NCI-H1417 (cell line): ENCODE data around the gene ARHGEF12.
A peak's percentile ranks its signal among the peaks of the same experiment; 100 is the strongest.

Experiments used
- DNase-seq, 3 experiments: peaks; one replicate each; lab custom pipeline; 2025; lab: John Stamatoyannopoulos, UW

Gene ARHGEF12

GRCh38 chr11:120424185-120424969 lies 88.2 kb downstream of the ARHGEF12 start:
- DNase-seq: no peak

DNA sequence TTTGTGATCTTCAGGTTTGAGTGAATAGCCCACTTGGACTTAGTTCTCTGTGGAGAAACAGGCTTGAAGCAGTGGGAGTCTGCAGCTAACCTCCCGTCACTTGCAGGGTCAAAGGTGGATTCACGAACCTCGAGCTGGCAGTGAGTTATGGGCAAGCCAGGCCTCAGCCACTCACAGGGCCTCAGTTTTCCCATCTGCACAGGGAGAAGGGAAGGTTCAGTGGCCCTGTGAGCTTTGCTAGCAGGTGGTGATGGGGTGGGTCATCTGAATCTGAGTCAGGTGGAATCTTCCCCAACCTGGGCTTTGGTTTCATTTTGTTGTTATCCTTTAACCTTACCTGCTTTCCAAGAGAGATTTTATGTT lies 88.7 kb downstream of the ARHGEF12 start:
- DNase-seq: no peak

DNA sequence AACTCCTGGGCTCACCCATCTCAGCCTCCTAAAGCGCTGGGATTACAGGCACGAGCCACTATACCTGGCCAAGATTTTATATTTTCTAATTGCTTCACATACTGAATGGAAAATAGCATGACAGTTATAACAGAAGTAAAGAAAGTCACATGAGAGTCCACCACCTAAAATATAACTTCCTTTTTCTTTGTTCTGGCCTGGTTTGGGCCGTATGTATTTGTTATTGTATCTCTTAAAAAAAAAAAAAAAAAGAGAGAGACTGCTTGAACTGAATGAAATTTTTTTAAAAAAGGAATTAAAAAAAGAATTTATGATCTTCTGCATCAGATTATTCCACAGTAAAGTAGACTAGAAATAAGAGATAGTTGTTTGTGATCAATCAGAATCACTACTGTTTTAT lies 89.3 kb downstream of the ARHGEF12 start:
- DNase-seq: no peak

- no peak for DNase-seq
Measured at GRCh38 chr11:120430146-120430545, 93.9 kb downstream of the ARHGEF12 start.

DNA sequence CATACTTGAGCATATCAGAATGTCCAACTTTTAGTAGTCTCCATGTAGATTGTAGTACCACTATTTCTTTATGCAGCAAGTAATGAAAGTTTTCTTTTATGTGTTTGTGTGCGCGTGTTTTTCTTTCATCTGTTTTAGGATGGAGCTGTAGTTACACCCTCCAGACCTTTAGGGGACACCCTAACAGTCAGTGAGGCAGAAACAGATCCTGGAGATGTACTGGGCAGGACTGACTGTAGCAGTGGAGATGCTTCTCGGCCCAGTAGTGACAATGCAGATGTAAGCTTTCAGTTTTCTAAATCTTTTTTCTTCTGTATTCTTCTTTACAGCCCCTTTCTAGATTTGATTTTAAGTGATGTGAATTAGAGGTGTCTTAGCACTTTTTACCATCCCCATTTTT lies 95.4 kb downstream of the ARHGEF12 start:
- DNase-seq: no peak

DNA sequence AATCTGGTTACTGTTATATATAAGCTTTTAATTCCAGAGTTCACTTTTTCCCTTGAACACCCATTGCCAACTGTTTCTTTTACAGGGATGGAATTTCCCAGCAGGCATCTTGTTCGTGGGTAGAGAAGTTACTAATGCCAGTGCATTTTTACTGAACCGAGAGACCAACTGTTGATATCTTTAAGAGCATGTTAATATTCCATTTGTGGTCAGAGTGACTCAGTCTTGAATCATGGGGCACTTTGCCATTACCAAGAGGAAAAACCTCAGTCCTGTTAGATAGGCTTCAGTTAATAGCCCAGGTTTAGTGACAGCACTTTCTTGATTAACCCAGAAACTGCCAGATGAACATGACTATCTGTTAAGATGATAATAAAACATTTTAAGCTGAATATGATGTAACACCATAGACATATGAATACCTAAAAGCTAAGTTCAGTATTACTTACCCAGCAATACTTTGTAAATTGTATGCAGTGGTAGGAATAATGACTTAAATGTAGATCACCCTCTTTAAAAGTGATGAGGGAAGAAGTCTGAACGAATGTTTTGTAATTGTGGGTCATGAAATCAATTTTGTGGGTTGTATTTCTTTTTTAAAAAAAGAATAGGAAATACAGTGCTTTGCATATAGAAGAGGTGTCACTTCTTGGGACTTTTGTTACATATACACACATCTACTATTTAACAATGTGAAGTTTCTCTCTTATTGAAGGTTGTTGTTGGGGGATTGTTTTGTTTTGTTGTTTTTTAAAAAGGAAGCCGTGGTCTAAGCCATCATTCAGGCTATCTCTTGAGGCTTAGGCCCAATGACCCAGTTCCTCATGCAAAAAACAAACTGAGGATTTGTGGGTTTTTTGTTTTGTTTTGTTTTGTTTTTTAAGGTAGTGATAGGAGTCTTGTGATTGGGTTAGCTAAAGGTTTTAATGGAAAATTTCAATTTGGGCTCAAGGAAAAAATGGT lies 96.1 kb downstream of the ARHGEF12 start:
- no peak for DNase-seq

DNA sequence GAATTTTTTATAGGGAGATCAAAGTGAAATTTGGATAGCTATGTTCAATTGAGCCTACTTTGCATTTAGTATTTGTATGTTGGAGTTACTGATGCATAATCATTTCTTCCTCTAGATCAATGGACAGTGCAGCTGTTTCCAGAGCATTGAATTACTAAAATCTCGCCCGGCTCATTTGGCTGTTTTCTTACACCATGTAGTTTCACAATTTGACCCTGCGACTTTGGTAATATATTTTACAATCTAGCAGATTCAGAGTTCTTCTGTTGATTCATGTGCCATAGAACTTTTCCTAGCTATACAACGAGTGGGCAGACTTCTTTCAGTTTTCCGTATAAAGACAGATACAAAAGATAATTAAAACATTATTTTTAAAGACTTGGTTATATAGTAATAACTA lies 105.4 kb downstream of the ARHGEF12 start:
- DNase-seq: no peak

- DNase-seq: no peak
Measured at GRCh38 chr11:120442031-120442430, 105.8 kb downstream of the ARHGEF12 start.

- DNase-seq: no peak
Measured at GRCh38 chr11:120446802-120447201, 110.6 kb downstream of the ARHGEF12 start.

- DNase-seq: no peak
Measured at GRCh38 chr11:120448240-120448639, 112.0 kb downstream of the ARHGEF12 start.

DNA sequence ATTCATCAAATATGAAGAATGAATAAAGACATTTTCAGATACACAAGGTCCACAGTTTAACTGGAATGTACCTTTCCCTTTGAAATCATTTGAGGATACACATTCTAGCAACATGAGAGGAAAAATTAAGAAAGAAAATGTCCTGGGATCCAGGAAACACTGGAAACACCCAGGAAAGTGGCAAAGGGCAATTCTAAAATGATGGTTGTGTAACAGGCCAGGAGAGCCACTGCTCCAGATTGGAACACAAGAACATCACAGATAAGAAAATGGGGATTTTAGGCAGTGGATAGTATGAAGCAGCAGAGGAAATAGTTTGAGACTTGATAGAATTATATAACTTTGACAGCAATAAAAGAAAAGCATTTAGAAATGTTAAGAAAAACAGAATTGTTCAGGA lies 119.3 kb downstream of the ARHGEF12 start:
- DNase-seq: no peak

DNA sequence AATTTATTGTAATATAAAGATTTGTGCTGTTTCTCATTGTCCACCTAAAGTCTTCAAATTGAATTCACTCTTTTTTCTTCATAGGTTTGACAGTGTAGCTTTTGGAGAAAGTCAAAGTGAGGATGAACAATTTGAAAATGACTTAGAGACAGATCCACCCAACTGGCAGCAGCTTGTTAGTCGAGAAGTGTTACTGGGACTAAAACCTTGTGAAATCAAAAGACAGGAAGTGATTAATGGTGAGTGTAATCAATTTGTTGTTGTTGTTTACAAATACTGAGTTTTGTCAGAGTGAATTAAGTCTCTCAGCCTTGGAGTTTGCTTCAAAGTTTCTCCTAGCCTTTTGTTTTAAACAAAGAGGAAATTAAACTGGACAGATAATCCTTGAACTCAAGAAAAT lies 121.8 kb downstream of the ARHGEF12 start:
- DNase-seq: no peak

DNA sequence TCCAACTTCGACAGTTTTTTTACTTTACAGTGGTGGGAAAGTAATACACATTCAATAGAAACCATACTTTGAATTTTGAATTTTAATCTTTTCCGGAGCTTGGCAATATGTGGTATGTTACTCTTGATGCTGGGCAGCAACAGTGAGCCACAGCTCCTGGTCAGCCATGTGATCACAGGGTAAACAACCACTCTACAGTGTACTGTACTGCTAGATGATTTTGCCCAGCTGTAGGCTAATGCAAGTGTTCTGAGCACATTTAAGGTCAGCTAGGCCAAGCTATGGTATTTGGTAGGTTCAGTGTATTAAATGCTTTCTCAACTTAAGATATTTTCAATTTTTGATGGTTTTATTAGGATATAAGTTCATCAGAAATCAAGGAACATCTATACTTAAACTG lies 126.6 kb downstream of the ARHGEF12 start:
- DNase-seq: no peak

DNA sequence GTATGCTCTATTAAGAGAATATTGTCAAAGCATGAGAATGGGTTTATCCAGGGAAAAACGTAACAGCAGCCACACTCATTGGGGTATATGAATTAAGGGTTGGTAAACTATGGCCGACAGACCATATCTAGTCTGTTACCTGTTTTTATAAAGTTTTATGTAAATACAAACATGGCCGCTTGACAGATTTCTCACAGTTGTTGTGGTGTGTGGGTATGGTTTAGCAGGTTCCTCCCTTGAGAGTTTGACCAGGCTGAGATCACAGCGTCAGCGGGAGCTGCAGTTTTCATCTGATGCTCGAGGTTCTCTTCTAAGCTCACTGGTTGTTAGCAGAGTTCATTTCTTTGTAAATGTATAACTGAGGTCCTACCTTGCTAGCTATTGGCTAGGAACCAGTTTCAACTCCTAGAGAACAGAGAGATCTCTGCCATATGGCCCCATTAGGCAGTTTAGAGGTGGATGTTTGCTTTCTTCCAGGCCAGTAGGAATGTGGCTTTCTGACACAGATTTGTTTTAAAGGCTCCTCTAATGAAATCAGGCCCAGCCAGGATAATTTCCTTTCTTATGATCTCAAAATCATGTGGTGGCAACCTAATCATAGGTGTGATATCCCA lies 129.8 kb downstream of the ARHGEF12 start:
- DNase-seq: no peak

GRCh38 chr11:120467627-120468026 lies 131.4 kb downstream of the ARHGEF12 start:
- DNase-seq: no peak

DNA sequence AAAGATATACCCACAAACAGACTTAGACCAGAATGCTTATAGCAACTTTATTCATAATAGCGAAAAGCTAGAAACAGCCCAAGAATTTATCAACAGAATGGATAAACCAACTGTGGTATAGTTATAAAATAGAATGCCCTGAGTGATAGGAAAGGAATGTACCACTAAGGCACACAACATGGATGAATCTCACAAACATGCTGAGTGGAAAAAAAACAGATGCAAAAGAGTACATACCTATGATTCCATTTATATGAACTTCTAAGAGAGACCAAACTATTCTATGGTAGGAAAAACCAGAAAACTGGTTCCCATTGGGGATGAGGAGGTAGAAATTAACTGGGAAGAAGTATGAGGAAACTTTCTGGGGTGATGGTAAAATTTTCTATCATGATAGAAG lies 134.9 kb downstream of the ARHGEF12 start:
- DNase-seq: no peak

DNA sequence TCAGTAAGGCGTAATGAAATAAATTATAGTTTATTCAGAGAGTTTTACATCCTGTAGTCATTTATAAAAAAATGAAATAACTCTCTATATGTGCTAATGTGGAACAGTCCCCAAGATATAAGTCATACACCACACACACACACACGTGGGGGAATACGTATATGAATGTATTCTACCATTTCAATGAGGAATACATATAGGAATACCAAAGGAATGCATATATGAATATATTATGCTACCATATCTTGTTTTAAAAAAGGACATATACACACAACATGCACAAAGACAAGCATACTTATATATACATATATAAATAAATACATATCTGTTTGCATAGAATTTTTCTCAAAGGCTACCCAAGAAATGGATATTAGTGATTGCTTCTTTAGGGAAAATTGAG lies 135.8 kb downstream of the ARHGEF12 start:
- no peak for DNase-seq

GRCh38 chr11:120473503-120473902 lies 137.3 kb downstream of the ARHGEF12 start:
- DNase-seq: no peak

DNA sequence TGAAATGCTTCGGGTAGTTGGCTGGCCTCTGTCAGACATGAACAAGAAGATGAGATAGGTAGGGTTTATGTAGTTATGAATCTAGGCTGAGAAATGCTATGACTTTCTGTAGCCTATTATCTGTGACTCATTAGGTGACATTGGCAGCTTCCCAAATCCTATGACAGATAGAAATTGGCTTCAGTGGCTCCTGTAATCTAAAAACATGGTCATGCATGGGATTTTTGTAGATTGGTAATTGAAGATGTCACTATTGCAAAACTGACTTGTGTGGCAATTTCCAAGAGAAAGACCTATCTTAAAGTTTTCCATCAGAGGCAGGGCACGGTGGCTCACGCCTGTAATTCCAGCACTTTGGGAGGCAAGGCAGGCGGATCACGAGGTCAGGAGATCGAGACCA lies 145.9 kb downstream of the ARHGEF12 start:
- DNase-seq: no peak

DNA sequence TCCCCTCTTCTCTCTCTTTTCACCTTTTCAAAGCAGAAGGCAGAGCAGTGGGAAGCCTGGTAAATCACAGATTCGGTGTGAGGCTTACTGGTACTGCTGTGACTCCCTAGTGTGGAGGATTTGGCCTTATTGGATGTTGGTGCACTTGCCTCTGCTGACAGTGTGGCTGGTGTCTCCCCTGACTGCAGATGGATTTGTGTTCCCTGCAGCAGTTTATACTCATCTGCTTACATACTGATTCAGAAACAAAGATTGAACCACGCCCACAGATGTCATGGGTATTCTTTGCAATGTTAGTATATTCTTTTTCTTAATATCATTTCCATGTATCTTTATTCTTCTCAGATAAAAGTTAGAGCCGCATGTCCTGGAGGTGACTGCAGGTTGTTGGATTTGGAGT lies 148.5 kb downstream of the ARHGEF12 start:
- DNase-seq: no peak

GRCh38 chr11:120486138-120486537 lies 149.9 kb downstream of the ARHGEF12 start:
- peak in 1 of 3 experiments; percentile 59 for DNase-seq

GRCh38 chr11:120489799-120490198 lies 153.6 kb downstream of the ARHGEF12 start:
- DNase-seq: peak in 1 of 3 experiments; percentile 40

GRCh38 chr11:120492486-120492885 lies 156.3 kb downstream of the ARHGEF12 start:
- DNase-seq: no peak
